HFFc6 (cell line): ENCODE measurements around the gene SCYGR6. TPM values are rescaled to one million over a fixed set of nuclear protein-coding genes. Genes with fewer than 3 reads are reported as not detected.

Experiments
- DNase-seq: peaks from one replicate; pipeline ENCODE4 v3.0.0-alpha.2; 2018
- H3K27ac Mint-ChIP-seq: 2 replicates; pipeline ENCODE4 v1.8.0; 2020; ENCODE audit warnings: mild to moderate bottlenecking, mixed read lengths
- H3K27me3 Mint-ChIP-seq: 2 replicates; pipeline ENCODE4 v1.8.0; 2021; ENCODE audit warnings: mild to moderate bottlenecking, moderate library complexity, mixed read lengths; ENCODE audit not compliant: insufficient read depth
- H3K36me3 Mint-ChIP-seq: 2 replicates; pipeline ENCODE4 v1.8.0; 2021; ENCODE audit warnings: low read depth, mixed read lengths
- H3K4me1 Mint-ChIP-seq: 2 replicates; pipeline ENCODE4 v1.8.0; 2020; ENCODE audit warnings: low read depth, mixed read lengths
- H3K4me3 Mint-ChIP-seq: 2 replicates; pipeline ENCODE4 v1.8.0; 2020; ENCODE audit warnings: mild to moderate bottlenecking, moderate library complexity, mixed read lengths
- H3K9me3 Mint-ChIP-seq: 2 replicates; pipeline ENCODE4 v1.8.0; 2020; ENCODE audit warnings: mild to moderate bottlenecking, mixed read lengths
- long read RNA-seq: library from polyadenylated mRNA; unstranded; transcript quantifications from one replicate; pipeline ENCODE4 v2.0.0, GENCODE V29; 2019
- total RNA-seq, 6 experiments: library from RNA; stranded (reverse); fragmentation: NEBNext Ultra II Directional; extraction: Animal tissue kit (Norgen Biotek cat#: 25700); gene quantifications; 2 replicates in 1 of 6; 3 replicates in 5 of 6; pipeline ENCODE4 v1.2.3, GENCODE V29; 2021
- TF ChIP-seq, protein P1 (sequence below): fragments of 200-600 bp; sonication (generic); IDR thresholded peaks from 2 replicates; pipeline ENCODE4 v1.5.0; 2021; ENCODE audit warnings: antibody characterized with exemption, mild to moderate bottlenecking

SCYGR6 gene
- total RNA-seq: not detected
- long read RNA-seq: 0 reads

GRCh38 chr2:227724394-227725039, at the start of gene SCYGR6:
Gene SCYGR6, minus strand, starts transcription at chr2:227724757. Its CDS starts 0 bp downstream, at chr2:227724757.
- Mint-ChIP-seq H3K27ac (no peak within 1 kb of the TSS), H3K4me1 (no peaks in the 10 kb centered on the region), H3K27me3 (peaks cover 10% of the 10 kb centered on the region), H3K9me3 (no peaks in the 10 kb centered on the region), H3K4me3 (no peak within 1 kb of the TSS), H3K36me3 (no peaks in the 10 kb centered on the region)
- DNase-seq: no peak
- TF ChIP-seq, protein P1, sequence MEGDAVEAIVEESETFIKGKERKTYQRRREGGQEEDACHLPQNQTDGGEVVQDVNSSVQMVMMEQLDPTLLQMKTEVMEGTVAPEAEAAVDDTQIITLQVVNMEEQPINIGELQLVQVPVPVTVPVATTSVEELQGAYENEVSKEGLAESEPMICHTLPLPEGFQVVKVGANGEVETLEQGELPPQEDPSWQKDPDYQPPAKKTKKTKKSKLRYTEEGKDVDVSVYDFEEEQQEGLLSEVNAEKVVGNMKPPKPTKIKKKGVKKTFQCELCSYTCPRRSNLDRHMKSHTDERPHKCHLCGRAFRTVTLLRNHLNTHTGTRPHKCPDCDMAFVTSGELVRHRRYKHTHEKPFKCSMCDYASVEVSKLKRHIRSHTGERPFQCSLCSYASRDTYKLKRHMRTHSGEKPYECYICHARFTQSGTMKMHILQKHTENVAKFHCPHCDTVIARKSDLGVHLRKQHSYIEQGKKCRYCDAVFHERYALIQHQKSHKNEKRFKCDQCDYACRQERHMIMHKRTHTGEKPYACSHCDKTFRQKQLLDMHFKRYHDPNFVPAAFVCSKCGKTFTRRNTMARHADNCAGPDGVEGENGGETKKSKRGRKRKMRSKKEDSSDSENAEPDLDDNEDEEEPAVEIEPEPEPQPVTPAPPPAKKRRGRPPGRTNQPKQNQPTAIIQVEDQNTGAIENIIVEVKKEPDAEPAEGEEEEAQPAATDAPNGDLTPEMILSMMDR: no peak

GRCh38 chr2:227774011-227774624, 49.6 kb upstream of the SCYGR6 start:
- H3K4me1 Mint-ChIP-seq: no peaks in the 10 kb centered on the region
- H3K9me3 Mint-ChIP-seq: no peaks in the 10 kb centered on the region
- no peaks in the 10 kb centered on the region for H3K36me3 Mint-ChIP-seq
- no peak overlapping the region for H3K27ac Mint-ChIP-seq
- no peak overlapping the region for H3K4me3 Mint-ChIP-seq
- TF ChIP-seq, protein P1: peak; percentile 72
- peaks cover 9% of the 10 kb centered on the region for H3K27me3 Mint-ChIP-seq
- no peak for DNase-seq

GRCh38 chr2:227772932-227773331, 48.4 kb upstream of the SCYGR6 start:
- Mint-ChIP-seq H3K4me1 (no peaks in the 10 kb centered on the region), H3K9me3 (no peaks in the 10 kb centered on the region), H3K4me3 (no peak overlapping the region), H3K27ac (no peak overlapping the region), H3K36me3 (no peaks in the 10 kb centered on the region), H3K27me3 (peaks cover 4% of the 10 kb centered on the region; the same call in 1 of the 2 replicates)
- TF ChIP-seq, protein P1: no peak
- DNase-seq: no peak

GRCh38 chr2:227772197-227772661, 47.7 kb upstream of the SCYGR6 start:
- DNase-seq: no peak
- no peaks in the 10 kb centered on the region for H3K4me1 Mint-ChIP-seq
- TF ChIP-seq, protein P1: no peak
- H3K9me3 Mint-ChIP-seq: no peaks in the 10 kb centered on the region
- no peak overlapping the region for H3K27ac Mint-ChIP-seq
- no peaks in the 10 kb centered on the region for H3K36me3 Mint-ChIP-seq
- peaks cover 3% of the 10 kb centered on the region for H3K27me3 Mint-ChIP-seq
- H3K4me3 Mint-ChIP-seq: no peak overlapping the region

DNA sequence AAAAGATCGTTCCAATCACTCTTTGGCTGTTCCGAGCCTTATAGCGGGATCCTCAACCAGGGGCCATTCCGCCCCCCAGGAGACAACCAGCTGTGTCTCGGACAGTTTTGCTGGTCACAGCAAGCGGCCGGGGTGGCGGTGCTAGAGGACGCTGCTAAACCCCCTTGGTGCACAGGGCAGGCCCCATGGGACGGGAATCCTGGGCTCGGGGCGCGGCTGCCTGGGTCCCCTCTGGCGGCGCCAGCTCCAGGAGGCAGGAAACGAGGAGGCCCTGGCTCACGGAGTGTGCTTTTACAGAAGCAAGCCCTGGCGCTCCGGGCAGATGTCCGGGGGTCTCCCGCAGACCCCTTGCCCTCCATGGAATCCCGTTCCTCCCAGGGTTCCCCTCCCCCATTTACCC, 43.3 kb upstream of the SCYGR6 start:
- H3K4me3 Mint-ChIP-seq: no peak overlapping the region
- no peaks in the 10 kb centered on the region for H3K36me3 Mint-ChIP-seq
- no peaks in the 10 kb centered on the region for H3K9me3 Mint-ChIP-seq
- no peak overlapping the region for H3K27ac Mint-ChIP-seq
- no peak for DNase-seq
- TF ChIP-seq, protein P1: no peak
- peaks cover 11% of the 10 kb centered on the region for H3K4me1 Mint-ChIP-seq
- H3K27me3 Mint-ChIP-seq: peaks cover 3% of the 10 kb centered on the region
